GM19455 (cell line): ENCODE measurements around the gene AFAP1.

Experiments
- ATAC-seq: cut with Tn5 transposase; IDR thresholded peaks from one replicate; pipeline ENCODE4 v1.9.1; 2021; ENCODE audit not compliant: unreplicated experiment

Gene AFAP1, protein sequence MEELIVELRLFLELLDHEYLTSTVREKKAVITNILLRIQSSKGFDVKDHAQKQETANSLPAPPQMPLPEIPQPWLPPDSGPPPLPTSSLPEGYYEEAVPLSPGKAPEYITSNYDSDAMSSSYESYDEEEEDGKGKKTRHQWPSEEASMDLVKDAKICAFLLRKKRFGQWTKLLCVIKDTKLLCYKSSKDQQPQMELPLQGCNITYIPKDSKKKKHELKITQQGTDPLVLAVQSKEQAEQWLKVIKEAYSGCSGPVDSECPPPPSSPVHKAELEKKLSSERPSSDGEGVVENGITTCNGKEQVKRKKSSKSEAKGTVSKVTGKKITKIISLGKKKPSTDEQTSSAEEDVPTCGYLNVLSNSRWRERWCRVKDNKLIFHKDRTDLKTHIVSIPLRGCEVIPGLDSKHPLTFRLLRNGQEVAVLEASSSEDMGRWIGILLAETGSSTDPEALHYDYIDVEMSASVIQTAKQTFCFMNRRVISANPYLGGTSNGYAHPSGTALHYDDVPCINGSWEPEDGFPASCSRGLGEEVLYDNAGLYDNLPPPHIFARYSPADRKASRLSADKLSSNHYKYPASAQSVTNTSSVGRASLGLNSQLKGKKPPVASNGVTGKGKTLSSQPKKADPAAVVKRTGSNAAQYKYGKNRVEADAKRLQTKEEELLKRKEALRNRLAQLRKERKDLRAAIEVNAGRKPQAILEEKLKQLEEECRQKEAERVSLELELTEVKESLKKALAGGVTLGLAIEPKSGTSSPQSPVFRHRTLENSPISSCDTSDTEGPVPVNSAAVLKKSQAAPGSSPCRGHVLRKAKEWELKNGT

GRCh38 chr4:7939377-7940108, at the start of gene AFAP1:
Gene AFAP1 (minus strand): TSS chr4:7939861. CDS start chr4:7872078, 67,783 bp downstream.
- ATAC-seq: peak; percentile 76

GRCh38 chr4:7988437-7988836, 48.8 kb upstream of the AFAP1 start:
- no peak for ATAC-seq

DNA sequence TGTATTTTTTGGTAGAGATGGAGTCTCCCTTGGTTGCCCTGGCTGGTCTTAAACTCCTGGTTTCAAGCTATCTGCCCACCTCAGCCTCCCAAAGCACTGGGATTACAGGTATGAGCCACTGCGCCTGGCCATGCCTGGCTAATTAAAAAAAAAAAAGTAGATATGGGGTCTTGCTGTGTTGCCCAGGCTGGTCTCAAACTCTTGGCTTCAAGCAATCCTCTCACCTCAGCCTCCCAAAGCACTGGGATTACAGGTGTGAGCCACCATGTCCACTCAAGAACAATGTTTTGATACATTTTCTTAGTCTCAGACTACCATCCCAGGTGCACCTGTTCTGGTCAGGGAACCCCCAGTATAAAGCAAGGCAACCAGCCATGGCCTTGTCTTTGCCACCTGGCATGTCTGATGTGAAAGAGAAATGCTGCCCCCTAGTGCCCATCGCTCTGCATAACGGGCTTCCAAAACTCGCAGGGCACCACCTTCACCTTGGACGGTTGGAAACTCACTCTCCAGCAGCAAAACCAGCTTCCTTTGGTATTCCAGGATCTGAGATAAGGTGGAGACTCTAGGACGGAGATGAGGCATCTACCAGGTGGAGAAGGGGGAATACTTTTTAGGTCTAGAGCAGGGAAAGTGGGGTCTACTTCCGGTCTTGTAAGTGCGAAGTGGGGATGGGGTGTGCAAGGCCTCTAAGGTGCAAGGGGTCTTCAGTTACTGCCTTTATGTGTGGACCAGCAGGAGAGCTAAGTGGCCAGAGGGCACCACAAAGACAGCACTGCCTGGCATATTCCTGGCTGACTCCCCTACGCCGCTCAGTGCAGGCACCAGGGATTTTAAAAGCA, 47.7 kb upstream of the AFAP1 start:
- ATAC-seq: no peak

GRCh38 chr4:7985891-7986441, 46.3 kb upstream of the AFAP1 start:
- no peak for ATAC-seq

- ATAC-seq: no peak
Measured at GRCh38 chr4:7985072-7985471, 45.4 kb upstream of the AFAP1 start.

DNA sequence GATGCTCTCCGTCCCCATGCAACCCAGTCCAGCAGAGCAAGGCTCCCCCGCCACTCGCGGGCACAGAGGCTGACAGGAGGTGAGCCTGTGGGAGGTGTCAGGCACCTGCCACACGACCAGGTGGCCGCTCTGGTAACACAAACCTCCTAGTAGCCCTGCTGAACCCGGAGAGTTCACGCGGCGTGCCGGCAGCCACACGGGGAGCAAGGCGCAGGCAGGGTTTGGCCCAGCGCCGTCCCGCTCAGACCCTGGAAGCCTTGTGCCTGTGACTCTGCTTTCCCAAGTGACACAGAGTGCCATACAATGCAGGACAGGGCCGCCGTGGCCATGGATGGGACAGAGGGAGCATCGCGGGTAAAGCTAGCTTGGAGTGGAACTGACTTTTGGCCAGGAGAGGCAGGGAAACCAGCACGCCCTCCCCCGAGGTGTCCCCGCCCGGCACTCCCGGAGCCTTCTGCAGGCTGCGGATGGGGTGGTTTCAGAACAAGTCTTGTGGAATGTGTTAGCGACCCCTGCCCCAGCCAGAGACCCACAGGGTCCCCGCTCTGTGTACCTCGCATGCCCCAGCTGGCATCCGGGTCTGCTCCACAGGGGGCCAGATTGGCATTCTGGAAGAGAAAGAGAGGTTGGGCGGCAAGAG, 44.7 kb upstream of the AFAP1 start:
- ATAC-seq: no peak

GRCh38 chr4:7983296-7983695, 43.6 kb upstream of the AFAP1 start:
- ATAC-seq: no peak

- no peak for ATAC-seq
Measured at GRCh38 chr4:7981738-7982394, 42.2 kb upstream of the AFAP1 start.

DNA sequence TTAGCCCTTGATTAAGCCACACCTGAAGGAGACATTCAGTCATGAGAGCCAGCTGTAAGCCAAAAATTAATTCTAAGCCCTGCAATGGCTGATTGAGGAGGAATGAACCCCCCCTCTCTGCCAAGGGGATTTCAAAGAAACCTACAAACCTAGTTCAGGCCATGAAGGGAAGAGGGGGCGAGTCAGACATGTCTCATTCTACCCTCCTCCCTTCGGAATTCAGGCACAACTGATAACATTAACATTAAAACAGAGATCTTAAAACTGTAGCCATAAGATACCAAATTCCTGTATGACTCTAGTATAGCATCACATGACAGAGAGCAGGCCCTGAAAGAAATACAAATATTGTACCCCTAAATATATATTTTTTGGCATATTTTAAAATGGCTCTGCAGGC, 40.4 kb upstream of the AFAP1 start:
- ATAC-seq: no peak

DNA sequence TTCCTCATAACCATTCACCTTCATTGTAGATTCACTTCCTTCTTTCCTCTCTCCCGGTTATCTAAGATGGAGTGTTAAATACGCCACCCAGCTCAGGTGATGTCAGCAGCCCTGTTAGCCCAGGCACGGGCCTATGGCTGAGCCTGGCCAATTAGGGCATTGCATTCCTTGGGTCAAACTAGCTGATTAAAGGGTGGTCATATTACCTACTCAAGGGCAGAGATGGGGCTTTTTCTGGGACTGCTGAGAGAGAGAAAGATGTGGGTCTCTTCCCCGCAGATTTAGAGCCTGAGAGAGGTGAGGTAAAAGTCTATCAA, 39.9 kb upstream of the AFAP1 start:
- ATAC-seq: no peak

- no peak for ATAC-seq
Measured at GRCh38 chr4:7978907-7979651, 39.4 kb upstream of the AFAP1 start.

DNA sequence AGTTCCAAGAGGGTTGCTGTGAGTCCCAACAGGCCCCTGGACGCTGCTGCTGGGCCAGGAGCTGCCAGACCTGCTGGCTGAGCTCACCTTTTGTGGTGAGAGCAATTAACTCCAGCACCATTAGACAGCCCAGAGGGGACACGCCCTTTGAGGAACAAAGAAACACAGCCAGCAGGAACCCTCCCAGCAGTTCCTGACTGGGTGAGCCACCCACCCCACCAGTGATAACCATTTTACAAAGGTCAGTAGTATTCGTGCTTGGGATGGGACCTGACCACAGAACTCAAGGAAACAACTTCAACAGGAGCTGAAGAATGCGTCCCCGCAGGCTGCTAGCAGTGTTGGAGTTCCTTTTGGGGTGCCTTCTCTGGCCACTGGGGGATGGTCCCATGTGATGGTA, 38.8 kb upstream of the AFAP1 start:
- ATAC-seq: no peak

- no peak for ATAC-seq
Measured at GRCh38 chr4:7976634-7977033, 37.0 kb upstream of the AFAP1 start.

- ATAC-seq: no peak
Measured at GRCh38 chr4:7976025-7976424, 36.4 kb upstream of the AFAP1 start.

DNA sequence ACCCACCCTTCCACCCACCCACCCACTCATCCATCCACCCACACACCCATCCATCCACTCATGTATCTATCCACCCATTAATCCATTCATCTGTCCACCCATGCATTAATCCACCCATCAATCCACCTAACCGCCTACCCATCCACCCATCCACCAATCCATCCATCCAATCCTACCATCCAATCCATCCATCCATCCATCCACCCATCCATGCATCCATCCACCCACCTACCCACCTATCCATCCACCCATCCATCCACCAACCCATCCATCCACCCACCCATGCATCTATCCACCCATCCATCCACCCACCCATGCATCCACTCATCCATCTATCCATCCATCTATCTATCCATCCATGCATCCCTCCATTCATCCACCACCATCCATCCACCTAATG, 34.8 kb upstream of the AFAP1 start:
- ATAC-seq: no peak

- ATAC-seq: no peak
Measured at GRCh38 chr4:7973545-7973981, 33.9 kb upstream of the AFAP1 start.

DNA sequence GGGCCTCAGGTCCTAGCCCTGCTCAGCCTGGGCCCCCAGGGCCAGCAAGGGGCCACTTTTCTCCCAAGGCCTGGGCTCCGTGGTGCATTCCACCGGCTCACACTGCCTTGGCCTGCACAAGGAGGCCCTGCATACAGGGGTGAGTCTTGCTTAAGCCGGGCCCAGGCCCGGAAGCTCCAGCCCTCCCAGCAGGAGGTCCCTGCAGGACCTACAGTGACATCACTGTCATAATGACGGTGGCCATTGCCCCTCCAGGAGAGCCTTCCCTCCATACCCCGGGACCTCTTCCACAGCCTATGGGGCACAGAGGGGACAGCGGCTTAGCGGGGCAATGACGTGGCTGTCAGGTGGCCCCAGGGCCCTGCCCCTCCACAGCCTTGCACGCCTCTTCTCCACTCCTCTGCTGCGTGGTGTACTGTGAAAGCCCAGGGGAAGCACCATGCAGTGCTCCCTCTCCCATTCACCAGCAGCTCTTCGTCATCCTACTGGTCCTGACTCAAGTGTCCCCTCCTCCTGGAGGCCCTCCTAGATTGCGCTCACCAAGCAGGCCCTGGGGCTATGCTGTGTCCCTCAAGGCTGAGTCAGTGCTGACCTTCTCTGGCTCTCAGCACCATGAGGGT, 32.3 kb upstream of the AFAP1 start:
- no peak for ATAC-seq

GRCh38 chr4:7971159-7971631, 31.5 kb upstream of the AFAP1 start:
- no peak for ATAC-seq
